HepG2 (cell line): Measurements from ENCODE around the gene TTBK2.

Experiments
- ADNP ChIP-seq: sonication (generic); formaldehyde crosslinking; IDR thresholded peaks from 2 replicates; pipeline ENCODE4 v1.4.0; 2020; ENCODE audit warnings: missing genetic modification reagents
- CREM ChIP-seq, 2 experiments: sonication (generic) in 1 of 2; formaldehyde crosslinking in 1 of 2; IDR thresholded peaks; 2 replicates each; pipeline versions ENCODE4 v1.4.0 to v1.6.1; 2016 to 2020; ENCODE audit warnings: antibody characterized with exemption in 1 of 2, mild to moderate bottlenecking in 1 of 2, missing genetic modification reagents in 1 of 2
- FOXJ3 ChIP-seq: sonication (generic); formaldehyde crosslinking; IDR thresholded peaks from 2 replicates; pipeline ENCODE4 v1.4.0; 2020; ENCODE audit warnings: missing genetic modification reagents, mild to moderate bottlenecking, borderline replicate concordance
- JUND ChIP-seq: sonication (generic); formaldehyde crosslinking; IDR thresholded peaks from 2 replicates; pipeline ENCODE4 v1.8.0; 2022; ENCODE audit warnings: mild to moderate bottlenecking, missing genetic modification reagents
- MAZ ChIP-seq, 2 experiments: sonication (generic) in 1 of 2; formaldehyde crosslinking in 1 of 2; IDR thresholded peaks; 2 replicates each; pipeline versions ENCODE4 v1.5.0 to v1.6.1; 2012 to 2020; ENCODE audit warnings: low read depth in 2 of 2, mild to moderate bottlenecking in 2 of 2, borderline replicate concordance in 1 of 2, improper control_type of control experiment in 1 of 2, low read length in 1 of 2, missing genetic modification reagents in 1 of 2, moderate library complexity in 1 of 2
- NR1H2 ChIP-seq: sonication (generic); formaldehyde crosslinking; IDR thresholded peaks from 2 replicates; pipeline ENCODE4 v1.8.1; 2022; ENCODE audit warnings: low read depth, missing genetic modification reagents, borderline replicate concordance
- RBM22 ChIP-seq: fragments of 200-400 bp; formaldehyde crosslinking; optimal IDR thresholded peaks from 2 replicates; pipeline ENCODE3; 2017; ENCODE audit warnings: mild to moderate bottlenecking, low read length, moderate library complexity
- ZFX ChIP-seq: sonication (generic); formaldehyde crosslinking; IDR thresholded peaks from 2 replicates; pipeline ENCODE4 v1.4.0; 2020; ENCODE audit warnings: mild to moderate bottlenecking, low read depth, missing genetic modification reagents, moderate library complexity
- TF ChIP-seq, protein P1 (sequence below): sonication (generic); formaldehyde crosslinking; IDR thresholded peaks from 2 replicates; pipeline ENCODE4 v1.5.0; 2020; ENCODE audit warnings: mild to moderate bottlenecking, missing genetic modification reagents, moderate library complexity
- TF ChIP-seq, protein P2 (sequence below): IDR thresholded peaks from 2 replicates; pipeline ENCODE4 v1.6.1; 2016
- TF ChIP-seq, protein P3 (sequence below): sonication (generic); formaldehyde crosslinking; IDR thresholded peaks from 2 replicates; pipeline ENCODE4 v1.4.0; 2020; ENCODE audit warnings: mild to moderate bottlenecking, missing genetic modification reagents

DNA sequence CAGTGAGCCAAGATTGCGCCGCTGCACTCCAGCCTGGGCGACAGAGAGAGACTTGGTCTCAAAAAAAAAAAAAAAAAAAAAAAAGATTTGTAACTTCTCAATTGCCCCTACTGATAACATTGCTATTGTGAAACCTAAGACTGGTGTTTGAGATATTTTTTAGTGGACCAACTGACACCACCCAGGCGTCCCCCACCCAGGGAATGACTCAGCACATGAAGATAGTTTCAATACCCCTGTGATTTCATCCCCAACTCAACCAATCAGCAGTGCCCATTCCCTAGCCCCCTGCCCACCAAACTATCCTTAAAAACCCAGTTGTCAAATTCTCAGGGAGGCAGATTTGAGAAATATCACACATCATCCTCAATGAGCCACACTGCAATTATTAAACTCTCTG lies 76.9 kb downstream of the TTBK2 start:
- TF ChIP-seq CREM (IDR thresholded peaks at IDR 0.05): no peak
- TF ChIP-seq CREM (CRISPR knock-in tag; IDR thresholded peaks at IDR 0.05): no peak
- TF ChIP-seq, protein P1, sequence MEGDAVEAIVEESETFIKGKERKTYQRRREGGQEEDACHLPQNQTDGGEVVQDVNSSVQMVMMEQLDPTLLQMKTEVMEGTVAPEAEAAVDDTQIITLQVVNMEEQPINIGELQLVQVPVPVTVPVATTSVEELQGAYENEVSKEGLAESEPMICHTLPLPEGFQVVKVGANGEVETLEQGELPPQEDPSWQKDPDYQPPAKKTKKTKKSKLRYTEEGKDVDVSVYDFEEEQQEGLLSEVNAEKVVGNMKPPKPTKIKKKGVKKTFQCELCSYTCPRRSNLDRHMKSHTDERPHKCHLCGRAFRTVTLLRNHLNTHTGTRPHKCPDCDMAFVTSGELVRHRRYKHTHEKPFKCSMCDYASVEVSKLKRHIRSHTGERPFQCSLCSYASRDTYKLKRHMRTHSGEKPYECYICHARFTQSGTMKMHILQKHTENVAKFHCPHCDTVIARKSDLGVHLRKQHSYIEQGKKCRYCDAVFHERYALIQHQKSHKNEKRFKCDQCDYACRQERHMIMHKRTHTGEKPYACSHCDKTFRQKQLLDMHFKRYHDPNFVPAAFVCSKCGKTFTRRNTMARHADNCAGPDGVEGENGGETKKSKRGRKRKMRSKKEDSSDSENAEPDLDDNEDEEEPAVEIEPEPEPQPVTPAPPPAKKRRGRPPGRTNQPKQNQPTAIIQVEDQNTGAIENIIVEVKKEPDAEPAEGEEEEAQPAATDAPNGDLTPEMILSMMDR: no peak
- TF ChIP-seq NR1H2 (CRISPR knock-in tag): no peak
- no peak for TF ChIP-seq ZFX (CRISPR knock-in tag)
- TF ChIP-seq, protein P2, sequence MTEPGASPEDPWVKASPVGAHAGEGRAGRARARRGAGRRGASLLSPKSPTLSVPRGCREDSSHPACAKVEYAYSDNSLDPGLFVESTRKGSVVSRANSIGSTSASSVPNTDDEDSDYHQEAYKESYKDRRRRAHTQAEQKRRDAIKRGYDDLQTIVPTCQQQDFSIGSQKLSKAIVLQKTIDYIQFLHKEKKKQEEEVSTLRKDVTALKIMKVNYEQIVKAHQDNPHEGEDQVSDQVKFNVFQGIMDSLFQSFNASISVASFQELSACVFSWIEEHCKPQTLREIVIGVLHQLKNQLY (CRISPR knock-in tag): no peak
- TF ChIP-seq, protein P3, sequence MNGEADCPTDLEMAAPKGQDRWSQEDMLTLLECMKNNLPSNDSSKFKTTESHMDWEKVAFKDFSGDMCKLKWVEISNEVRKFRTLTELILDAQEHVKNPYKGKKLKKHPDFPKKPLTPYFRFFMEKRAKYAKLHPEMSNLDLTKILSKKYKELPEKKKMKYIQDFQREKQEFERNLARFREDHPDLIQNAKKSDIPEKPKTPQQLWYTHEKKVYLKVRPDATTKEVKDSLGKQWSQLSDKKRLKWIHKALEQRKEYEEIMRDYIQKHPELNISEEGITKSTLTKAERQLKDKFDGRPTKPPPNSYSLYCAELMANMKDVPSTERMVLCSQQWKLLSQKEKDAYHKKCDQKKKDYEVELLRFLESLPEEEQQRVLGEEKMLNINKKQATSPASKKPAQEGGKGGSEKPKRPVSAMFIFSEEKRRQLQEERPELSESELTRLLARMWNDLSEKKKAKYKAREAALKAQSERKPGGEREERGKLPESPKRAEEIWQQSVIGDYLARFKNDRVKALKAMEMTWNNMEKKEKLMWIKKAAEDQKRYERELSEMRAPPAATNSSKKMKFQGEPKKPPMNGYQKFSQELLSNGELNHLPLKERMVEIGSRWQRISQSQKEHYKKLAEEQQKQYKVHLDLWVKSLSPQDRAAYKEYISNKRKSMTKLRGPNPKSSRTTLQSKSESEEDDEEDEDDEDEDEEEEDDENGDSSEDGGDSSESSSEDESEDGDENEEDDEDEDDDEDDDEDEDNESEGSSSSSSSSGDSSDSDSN: no peak
- no peak for TF ChIP-seq JUND
- TF ChIP-seq RBM22: no peak
- TF ChIP-seq MAZ (IDR thresholded peaks at IDR 0.05; ENCODE audit: borderline replicate concordance, low read depth, low read length): no peak
- no peak for TF ChIP-seq MAZ (CRISPR knock-in tag; IDR thresholded peaks at IDR 0.05; ENCODE audit: low read depth)
- TF ChIP-seq ADNP (CRISPR knock-in tag): no peak
- TF ChIP-seq FOXJ3 (CRISPR knock-in tag): no peak
